Measurements from ENCODE around the gene BRD1.

DNA sequence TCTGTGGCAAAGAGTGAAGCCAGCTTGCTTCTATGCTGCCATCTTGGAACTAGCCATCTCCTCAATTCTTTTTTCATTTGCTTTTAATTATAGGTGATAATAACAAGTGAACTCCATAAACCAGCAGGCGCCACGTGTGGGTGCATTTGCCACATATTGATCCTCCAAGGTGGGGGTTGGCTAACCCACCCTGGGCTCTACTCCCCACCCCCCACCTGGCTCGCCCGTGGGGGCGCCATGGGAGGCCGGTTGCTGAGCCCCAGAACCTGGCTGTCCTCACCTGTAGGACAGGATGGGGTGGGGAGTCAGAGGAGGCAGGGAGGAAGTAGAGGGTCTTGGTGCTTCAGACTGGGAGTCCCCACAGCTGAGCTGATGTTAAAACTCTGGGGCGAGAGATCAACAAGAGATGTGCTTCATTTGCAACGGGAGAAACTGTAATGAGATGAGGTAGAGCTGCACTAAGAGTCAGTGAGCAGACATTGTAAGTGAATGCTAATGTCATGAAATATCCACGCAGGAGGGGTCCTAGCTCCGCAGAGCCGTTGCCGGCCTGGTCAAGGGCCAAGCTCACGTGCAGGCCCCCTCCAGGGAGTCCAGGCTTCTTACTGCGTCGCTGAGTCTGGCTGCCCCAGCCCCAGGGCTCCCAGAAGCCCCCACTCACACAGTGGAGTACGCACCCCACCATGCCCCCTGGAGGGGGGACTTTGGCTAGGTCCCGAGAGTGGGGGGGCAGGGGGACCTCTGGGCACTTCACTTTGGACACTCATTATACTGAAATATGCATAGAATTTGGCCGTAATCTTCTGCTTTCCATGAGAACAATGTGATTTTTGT is 59.4 kb downstream of the BRD1 start:
- TF ChIP-seq SPI1 (IDR thresholded peaks at IDR 0.05; ENCODE audit: low read depth, low read length) (no peak), POLR2A (IDR thresholded peaks at IDR 0.05; ENCODE audit: low read depth, low read length) (no peak), POLR2AphosphoS5 (IDR thresholded peaks at IDR 0.05; ENCODE audit: low read depth, low read length) (no peak)
